Measurements from ENCODE around the gene DNAH10.

DNAH10 gene

DNA sequence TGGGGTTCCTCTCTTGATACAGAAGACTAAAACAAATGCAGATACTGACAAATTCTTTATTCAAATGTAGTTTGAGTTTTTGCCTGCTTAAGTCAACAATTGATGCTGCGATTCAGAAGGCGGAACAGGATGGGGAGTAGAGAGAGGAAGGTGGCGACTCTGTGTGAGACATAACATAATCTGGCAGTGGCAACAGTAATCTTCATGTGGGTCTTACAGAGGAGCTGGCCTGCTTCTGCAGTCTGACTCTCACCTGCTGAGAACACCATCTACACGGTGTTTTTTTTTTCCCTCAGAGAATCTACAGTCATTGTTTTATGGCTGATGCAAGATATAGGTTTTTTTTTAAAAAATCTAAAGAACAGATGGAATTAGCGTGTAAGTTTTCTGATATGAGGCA lies 200.4 kb downstream of the DNAH10 start:
- no peak for DNase-seq (ENCODE audit: low read depth in 1 of 2, low spot score in 1 of 2)

DNA sequence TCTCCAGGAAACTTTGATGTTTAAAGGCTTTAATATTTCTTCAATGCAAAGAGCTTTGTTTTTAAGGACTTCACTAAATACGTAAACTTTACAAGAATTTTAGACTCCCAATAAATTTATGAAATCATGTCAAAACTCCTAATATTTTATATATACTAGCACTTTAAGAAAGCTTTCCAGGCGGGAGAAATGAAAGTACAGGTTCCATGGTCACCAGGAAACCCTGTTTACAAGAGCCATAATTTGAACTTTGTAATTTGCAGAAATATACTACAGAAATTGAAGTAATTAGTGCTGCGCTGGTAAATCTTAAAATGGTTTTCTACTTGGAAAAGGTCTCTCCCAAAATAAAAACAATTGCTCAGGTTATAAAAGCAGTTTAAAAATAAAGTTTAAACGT lies 201.7 kb downstream of the DNAH10 start:
- no peak for DNase-seq (ENCODE audit: low read depth in 1 of 2, low spot score in 1 of 2)

DNA sequence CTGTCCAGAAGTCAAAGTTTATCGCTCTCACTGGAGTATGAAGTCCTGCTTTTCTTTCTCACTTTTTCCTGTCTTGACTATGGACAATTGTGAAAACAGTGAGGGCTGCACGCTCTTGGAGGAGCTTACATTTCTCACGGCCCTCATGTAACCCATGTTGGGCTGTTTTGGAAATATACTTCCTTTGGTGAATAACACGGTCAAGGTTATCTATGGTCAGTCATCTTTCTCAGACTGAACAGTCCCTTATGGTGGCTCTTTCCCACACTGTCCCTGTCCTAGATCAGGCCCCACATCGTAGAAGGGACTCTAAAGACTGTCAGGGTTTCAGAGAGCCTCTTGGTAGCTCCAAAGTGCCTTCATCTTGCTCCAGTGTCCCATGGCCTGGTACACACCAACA lies 203.3 kb downstream of the DNAH10 start:
- no peak for DNase-seq (ENCODE audit: low read depth in 1 of 2, low spot score in 1 of 2)

DNA sequence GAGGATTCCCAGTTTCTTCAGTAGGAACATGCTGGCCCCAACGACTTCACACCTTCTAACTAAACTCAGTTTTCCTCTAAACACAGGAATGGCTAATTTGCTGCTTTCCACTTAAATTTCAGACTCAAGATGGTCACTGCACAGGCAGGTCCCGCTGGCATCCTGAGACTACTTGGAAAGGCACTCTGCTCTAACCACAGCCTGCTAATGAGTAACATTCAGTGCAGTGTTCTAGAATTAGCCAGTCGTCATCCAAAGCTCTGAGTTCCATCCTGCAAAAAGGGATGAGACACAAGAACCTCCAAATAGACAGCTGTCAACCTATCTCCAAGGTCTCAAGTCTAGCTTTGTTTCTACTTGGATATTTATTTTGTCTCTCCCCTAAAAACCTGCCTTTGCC lies 204.5 kb downstream of the DNAH10 start:
- no peak for DNase-seq (ENCODE audit: low read depth in 1 of 2, low spot score in 1 of 2)

DNA sequence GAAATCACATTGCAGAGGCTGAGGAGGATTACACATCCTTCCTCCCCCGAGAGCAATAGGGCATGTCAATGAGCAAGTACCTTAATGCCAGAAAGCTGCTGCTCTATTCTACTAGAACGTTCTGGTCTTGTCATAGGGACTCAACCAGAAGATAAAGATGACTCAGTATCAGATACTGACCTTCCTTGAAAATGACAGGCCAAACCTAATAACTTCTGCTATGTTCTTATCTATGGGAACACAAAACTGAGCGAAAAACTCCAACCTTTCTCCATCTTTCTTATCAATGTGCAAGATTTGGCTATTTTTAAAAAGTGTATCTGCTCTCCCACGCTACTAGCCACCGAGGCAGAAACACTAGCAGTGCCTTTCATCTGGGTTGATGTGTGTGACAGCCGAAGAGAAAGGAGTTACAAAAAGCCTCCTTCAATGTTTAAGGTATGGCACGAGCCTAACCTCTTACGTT lies 205.1 kb downstream of the DNAH10 start:
- DNase-seq (ENCODE audit: low read depth in 1 of 2, low spot score in 1 of 2) = no peak

DNA sequence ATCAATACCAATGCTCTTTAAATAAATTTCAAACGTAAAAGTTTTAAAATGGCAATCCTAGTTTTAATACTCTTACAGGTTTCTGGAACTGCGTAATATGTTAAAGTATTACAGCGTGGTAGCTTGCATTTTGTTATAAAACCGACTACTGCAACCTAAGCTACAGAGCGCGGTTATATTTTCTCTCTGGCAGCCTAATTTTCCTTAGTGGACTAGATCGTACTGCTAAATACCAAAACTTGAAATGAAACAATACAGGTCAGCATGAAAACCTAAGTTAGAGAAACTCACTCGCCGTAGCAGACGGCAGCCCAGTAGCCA lies 209.3 kb downstream of the DNAH10 start:
- no peak for DNase-seq (ENCODE audit: low read depth in 1 of 2, low spot score in 1 of 2)

DNA sequence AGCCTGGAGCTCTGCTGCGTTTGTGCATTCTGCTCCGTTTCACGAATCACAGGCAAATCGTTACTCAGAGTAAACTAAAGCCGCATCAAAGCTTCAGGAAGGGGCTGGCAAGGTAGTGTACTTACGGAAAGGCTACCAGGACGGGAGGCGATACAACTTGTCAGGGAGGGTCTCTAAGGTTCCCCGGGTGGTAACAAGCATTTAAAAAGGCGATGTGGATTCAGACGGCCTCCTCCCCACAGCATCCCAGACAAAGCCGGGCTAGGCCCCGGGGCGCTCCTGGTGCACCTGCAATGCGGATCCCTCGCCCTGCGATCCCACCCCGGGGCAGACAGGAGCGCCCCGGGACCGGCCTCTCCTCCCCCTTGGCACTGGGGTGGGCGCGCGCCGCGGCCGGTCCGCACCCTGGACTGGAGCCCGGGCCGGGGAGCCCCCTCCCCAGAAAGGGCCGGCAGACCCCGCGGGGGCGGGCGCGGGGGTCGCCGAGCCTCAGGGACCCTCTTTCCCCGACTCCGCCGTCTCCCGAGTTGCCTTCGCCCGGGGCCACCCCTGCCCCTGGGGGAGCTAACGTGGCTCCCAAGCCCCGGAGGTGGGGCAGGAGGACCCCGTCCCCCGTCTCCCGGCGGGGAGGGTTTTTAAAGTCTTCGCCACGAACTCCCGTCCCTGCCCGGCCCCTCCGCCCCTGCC lies 209.8 kb downstream of the DNAH10 start:
- peak; percentile 14 to 19 for DNase-seq (ENCODE audit: low read depth in 1 of 2, low spot score in 1 of 2)

DNA sequence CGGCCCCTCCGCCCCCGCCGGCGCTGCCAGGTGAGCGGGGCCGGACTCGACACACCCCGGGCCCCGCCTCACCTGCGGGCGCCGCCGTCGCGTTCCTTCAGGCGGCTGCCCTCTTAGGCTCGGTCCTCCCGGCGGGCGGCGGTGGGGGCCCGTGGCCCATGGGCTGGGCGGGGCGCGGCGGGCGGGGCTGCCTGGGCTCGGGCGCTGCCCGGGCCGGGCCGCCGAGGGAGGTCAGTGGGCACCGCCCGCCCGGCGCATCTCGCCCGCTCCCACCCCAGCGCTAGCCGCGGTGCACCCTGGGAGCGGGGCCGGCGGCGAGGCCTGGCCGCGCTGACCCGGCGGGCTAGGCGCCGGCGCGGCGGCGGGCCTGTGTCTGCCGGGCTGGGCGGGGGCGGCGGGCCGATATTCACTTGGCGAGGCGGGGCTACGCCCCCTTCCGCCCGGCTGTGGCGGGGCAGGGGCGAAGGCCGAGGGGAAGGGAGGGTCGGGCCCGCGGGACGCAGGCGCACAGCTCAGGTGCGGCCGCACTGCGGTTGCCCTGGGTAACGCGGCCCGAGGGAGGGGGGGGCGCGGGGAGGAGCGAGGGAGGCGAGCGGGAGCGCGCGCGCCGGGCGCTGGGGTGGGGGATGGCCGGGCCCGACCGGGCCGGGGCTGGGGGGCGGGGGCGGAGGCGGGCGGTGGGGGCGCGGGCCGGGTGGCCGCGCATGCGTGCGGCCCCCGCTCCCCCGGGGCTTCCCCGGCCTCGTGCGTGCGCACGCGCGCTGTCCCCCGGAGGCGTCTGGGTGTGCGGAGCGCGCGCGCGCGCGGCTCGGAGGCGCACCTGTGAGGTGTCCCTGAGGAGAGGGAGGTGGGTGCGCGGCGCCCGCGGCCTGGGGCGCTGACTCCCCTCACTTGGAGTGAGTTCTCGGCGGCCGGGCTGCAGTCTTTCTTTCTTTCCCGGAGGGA lies 210.6 kb downstream of the DNAH10 start, which contains the start of the genes CCDC92 and ZNF664:
Gene CCDC92 (minus strand): TSS at position 375 of the 945 bp plus-strand sequence. CDS start 28,526 bp downstream, outside the sequence.
Gene ZNF664 (plus strand): TSS at position 759 of the 945 bp plus-strand sequence. CDS start 38,930 bp downstream, outside the sequence.
- DNase-seq (ENCODE audit: low read depth in 1 of 2, low spot score in 1 of 2) = peak; percentile 93 to 95

DNA sequence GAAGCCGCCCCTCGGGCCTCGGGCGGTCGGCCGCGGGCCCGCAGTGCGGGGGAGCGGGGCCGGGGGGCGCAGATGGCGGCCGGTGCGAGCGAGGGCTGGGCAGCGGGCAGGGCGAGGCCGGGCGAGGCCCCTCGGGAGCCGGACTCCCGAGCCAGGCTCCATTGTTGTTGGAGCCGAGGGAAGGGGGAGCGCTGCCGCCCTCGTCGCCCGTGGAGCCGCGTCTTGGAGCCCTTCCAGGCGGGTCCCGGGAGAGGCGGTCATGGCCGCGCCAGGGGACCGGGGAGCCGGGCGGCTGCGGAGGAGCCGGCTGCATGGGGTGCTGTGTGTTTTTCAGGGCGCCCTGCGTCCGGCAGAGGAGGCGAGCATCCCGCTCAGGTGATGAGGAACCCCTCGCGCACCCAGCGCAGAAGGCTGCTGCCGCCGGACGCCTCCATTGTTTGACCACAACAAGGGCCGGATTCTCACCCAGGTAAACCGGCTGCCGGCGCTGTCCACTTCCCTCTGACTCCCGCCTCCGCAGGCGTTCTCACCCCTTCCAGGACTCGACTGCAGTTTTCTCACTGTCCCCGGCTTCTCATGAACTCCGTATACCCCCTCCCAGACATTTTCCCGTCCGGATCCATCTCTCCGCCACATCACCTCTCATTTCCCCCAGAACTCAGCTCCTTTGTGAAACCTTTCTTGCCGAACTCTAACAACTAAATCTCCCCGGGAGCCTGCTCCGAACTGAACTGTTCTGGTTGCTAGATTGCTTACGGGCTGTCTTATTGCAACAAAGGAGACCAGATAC lies 211.6 kb downstream of the DNAH10 start:
- peak; percentile 11 to 18 for DNase-seq (ENCODE audit: low read depth in 1 of 2, low spot score in 1 of 2)

DNA sequence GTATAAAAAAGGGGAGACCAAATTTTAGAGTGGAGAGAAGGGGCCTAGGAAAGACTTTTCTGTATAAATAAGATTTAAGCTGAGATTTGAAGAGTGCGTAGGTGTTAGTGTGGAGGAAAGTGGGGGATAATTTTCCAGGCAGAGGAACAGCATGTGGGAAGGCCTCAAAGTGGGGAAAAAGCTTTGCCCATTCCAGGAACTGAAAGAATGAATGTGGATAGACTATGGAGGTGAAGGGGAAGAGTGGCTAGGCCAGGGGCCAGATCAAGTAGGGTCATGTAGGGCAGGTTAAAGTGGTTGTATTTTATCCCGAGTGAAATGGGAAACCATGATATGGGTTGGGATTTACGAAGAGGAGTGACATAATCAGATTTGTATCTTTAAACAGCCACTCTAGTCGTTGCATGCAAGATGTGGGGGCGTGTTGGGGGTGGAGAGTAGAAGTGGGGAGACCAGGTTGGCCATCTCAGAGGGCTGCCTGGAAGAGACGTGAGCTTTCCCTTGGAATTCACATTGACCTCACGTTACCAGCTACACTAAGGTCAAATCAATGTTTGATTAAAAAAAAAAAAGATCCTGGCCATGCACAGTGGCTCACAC lies 214.2 kb downstream of the DNAH10 start:
- no peak for DNase-seq (ENCODE audit: low read depth in 1 of 2, low spot score in 1 of 2)

DNA sequence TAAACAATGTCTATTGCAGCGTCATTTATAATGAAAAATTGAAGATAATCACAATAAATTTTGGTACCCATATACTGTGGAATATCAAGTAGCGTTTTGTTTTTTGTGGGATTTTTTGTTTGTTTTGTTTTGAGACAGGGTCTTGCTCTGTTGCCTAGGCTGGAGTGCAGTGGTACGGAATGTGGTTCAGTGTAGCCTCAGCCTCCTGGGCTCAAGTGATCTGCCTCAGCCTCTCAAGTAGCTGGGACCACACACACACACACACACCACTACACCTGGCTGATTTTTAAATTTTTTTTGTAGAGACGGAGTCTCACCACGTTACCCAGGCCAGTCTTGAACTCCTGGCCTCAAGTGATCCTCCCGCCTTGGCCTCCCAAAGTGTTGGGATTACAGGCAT lies 217.5 kb downstream of the DNAH10 start:
- DNase-seq (ENCODE audit: low read depth in 1 of 2, low spot score in 1 of 2) = no peak

DNA sequence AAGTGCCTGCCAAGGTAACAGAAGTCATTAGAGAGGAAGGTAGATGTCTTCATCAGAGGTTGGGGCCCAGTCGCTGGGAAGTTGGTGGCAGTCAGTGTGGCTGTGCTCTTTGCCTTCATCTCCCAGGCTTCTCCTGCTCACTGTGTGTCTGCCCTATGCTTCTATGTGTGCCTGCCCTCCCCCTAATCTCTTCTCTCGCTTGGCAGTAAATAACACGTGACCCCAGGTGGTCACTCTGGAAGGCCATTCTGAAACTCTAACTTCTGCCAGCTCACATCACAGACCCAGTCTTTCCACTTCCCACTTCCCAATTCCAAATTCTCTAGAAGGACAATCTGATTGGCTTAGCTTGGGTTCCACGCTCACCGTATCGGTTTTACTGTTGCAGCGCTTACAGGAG lies 220.2 kb downstream of the DNAH10 start:
- no peak for DNase-seq (ENCODE audit: low read depth in 1 of 2, low spot score in 1 of 2)

DNA sequence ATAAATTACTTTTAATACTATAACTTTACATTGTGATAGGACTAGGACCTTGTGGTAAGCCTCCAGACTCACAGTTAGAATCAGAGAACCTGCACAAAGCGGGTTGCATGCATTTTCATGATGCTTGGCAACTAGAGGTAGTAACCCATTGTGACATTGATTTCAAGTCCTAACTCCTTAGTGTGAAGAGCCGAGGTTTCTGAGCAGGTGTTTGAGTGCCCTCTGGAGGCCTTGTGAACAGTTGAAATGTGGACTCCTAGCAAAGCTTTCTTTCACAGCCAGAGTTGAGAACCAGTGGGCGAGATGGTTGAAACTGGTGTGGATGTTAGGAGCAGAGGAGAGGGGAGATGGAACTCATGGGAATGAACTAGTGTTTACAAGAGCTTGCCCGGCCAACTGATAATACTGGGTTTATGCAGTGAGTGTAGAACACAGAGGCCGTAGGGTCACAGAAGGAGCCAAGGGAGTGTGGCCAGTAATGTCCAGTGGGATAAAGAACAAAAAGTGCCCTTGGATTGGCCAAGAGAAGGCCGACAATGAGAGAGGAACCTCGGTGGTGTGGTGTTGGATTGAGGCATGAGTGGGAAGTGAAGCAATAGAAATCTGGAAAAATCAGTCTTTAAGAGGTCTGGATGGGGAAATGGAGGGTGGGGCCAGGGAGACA lies 221.9 kb downstream of the DNAH10 start:
- no peak for DNase-seq (ENCODE audit: low read depth in 1 of 2, low spot score in 1 of 2)

DNA sequence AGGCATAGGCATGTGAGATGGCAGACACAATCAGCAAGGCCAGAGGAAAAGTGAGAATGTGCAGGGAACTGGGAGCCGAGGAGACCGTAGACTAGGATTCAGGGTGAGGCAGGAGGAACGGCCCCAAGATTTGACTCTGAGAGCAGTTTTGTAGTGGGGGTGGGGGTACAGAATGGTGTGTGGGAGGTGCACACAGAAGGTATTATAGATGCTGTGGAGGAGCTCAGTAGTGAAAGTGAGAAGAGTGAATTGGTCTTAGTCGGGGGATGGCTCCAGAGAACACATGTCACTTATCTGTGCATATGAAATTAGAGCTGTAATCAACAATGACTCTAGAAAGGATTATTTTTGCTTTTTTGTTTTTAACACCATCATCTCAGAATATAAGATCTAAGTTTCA lies 222.8 kb downstream of the DNAH10 start:
- no peak for DNase-seq (ENCODE audit: low read depth in 1 of 2, low spot score in 1 of 2)
